ENCODE data around the gene ECHS1. TPM values are rescaled to one million over a fixed set of nuclear protein-coding genes. Genes with fewer than 3 reads are reported as not detected.
"Not testable (repeated sequence)": the region's sequence is repeated elsewhere in the genome, so short reads cannot be mapped to it uniquely, and the experiment has no call there.

Gene ECHS1
- total RNA-seq, 3 donors from 2014 or later = 53.1 to 55.6 (median 53.9) TPM

DNA sequence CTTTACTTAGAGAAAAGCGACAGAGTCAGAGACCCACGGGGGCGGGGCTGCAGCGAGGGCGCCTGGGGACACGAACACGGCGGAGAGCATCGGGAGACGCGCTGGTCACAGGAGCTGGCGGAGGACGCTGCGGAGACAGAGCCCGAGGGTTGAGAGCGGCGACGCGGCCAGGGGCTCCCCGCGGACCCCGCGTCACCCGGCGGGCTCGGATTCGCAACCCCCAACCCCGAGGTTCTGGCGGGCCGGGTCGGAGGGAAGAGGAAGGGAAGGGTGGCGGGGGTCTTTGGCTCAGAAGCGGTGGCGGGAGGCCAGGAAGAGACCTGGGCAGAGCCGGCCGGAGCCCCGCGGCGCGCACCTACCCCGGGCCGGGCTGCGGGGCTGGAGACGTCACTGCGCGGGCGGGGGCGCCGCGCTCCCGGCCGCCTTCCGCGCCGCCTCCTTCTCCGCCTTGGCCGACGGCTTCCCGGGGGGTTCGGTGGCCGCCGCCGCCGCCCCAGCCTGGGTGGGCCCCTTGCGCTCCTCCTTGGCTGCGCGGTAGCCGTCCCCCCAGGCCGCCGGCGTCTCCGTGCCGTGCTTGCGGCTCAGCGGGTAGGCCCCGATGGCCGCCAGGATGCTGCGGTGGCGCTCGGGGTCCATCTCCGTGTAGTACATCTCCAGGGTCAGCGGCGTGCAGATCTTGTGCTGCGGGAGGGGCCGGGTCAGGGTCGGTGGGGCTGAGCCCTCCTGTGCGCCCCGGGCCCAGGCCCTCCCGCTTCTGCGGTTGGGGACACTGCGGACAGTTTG is 47.5 kb downstream of the ECHS1 start:
- Mint-ChIP-seq H3K36me3 (ENCODE audit: insufficient read depth) (no peaks in the 10 kb centered on the region), H3K4me3 (peak overlapping the region; percentile 75), H3K4me1 (ENCODE audit: low read depth) (peaks cover 8% of the 10 kb centered on the region), H3K27me3 (ENCODE audit: low read depth) (peaks cover 37% of the 10 kb centered on the region), H3K9me3 (no peaks in the 10 kb centered on the region)
- ATAC-seq (peak in 1 of 2 donors; percentile 40), DNase-seq (no peak)

DNA sequence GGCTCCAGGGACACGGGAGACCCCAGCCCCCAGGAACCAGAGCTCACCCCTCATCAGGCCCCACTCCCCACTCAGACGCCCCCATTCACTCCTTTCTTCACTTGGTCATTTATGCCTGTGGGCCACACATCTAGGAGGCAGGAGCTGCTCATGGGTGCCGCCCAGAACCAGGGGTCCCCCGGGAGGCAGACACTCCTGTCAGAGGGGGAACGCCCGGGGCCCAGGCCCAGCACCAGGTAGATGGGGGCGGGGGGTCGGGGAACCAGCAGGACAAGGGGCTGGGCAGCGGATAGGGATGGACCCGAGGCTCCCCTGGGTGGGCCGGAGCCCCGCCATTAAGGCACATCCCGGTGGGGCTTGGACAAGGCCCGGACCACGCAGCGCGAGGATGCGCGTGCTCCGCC is 48.3 kb downstream of the ECHS1 start:
- ATAC-seq (no peak), DNase-seq (no peak)
- no peaks in the 10 kb centered on the region for H3K9me3 Mint-ChIP-seq
- H3K36me3 Mint-ChIP-seq (ENCODE audit: insufficient read depth) = no peaks in the 10 kb centered on the region
- peaks cover 39% of the 10 kb centered on the region for H3K27me3 Mint-ChIP-seq (ENCODE audit: low read depth)
- H3K4me1 Mint-ChIP-seq (ENCODE audit: low read depth) = peaks cover 8% of the 10 kb centered on the region
- H3K4me3 Mint-ChIP-seq = no peak overlapping the region

DNA sequence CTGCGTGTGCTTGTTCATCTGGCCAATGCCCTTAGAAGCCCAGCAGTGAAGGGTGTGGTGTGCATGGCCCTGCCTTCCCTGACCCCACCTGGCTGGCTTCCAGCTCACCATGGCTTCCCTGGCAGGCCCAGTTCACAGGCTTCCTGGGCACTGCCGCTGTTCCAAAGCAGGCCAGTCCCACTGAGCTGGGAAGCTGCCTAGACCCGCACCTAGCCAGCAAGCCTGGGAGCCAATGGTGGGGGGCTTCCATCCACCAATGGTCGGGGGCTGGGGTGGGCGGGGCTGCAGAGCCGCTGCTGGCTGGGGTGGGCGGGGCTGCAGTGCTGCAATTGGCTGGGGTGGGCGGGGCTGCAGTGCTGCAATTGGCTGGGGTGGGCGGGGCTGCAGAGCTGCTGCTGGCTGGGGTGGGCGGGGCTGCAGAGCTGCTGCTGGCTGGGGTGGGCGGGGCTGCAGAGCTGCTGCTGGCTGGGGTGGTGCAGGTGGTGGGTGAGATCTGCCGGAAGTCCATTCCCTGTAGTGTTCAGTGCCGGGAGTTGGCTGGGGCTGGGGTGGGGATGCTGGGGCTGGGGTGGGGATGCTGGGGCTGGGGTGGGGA is 48.9 kb downstream of the ECHS1 start:
- Mint-ChIP-seq H3K4me3 (no peak overlapping the region), H3K27me3 (ENCODE audit: low read depth) (peaks cover 39% of the 10 kb centered on the region), H3K9me3 (no peaks in the 10 kb centered on the region), H3K4me1 (ENCODE audit: low read depth) (peaks cover 7% of the 10 kb centered on the region), H3K36me3 (ENCODE audit: insufficient read depth) (no peaks in the 10 kb centered on the region)
- DNase-seq (peak; percentile 51), ATAC-seq (peak; percentile 62 to 70)

DNA sequence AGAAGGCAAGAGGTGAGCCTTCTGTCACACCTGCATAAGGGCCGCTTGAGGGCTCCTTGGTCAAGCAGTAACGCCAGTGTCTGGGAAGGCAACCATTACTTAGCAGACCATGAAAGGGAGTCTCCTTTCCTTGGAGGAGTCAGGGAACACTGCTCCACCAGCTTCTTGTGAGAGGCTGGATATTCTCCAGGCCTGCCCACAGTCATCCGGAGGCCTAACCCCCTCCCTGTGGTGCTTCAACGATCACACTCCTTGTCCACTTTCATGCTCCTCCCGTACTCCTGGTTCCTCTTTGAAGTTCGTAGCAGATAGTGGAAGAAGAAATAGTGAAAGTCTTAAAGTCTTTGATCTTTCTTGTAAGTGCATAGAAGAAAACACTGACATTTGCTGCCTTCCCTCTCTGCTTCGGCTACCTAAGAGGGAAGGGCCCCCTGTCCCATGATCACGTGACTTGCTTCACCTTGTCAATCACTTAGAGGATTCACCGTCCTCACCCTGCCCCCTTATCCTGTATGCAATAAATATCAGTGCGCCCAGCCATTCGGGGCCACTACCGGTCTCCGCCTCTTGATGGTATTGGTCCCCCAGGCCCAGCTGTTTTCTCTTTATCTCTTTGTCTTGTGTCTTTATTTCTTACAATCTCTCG is 51.0 kb downstream of the ECHS1 start:
- peaks cover 26% of the 10 kb centered on the region for H3K27me3 Mint-ChIP-seq (ENCODE audit: low read depth)
- not testable (repeated sequence) for H3K36me3 Mint-ChIP-seq (ENCODE audit: insufficient read depth); H3K4me3 Mint-ChIP-seq; ATAC-seq; H3K4me1 Mint-ChIP-seq (ENCODE audit: low read depth); DNase-seq; H3K9me3 Mint-ChIP-seq

DNA sequence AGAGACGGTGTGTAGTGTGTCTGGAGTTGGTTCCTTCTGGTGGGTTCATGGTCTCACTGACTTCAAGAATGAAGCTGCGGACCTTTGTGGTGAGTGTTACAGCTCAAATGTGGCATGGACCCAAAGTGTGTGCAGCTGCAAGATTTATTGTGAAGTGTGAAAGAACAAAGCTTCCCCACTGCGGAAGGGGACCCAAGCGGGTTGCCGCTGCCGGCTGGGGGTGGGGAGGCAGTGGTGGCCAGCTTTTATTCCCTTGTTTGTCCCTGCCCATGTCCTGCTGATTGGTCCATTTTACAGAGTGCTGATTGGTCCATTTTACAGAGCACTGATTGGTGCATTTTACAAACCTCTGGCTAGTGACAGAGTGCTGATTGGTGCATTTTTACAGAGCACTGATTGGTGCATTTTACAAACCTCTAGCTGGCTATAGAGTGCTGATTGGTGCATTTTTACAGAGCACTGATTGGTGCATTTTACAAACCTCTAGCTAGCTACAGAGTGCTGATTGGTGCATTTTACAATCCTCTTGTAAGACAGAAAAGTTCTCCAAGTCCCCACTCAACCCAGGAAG is 52.2 kb downstream of the ECHS1 start:
- not testable (repeated sequence) for H3K9me3 Mint-ChIP-seq; ATAC-seq; H3K36me3 Mint-ChIP-seq (ENCODE audit: insufficient read depth); H3K4me1 Mint-ChIP-seq (ENCODE audit: low read depth); H3K4me3 Mint-ChIP-seq; DNase-seq
- peaks cover 16% of the 10 kb centered on the region for H3K27me3 Mint-ChIP-seq (ENCODE audit: low read depth)

DNA sequence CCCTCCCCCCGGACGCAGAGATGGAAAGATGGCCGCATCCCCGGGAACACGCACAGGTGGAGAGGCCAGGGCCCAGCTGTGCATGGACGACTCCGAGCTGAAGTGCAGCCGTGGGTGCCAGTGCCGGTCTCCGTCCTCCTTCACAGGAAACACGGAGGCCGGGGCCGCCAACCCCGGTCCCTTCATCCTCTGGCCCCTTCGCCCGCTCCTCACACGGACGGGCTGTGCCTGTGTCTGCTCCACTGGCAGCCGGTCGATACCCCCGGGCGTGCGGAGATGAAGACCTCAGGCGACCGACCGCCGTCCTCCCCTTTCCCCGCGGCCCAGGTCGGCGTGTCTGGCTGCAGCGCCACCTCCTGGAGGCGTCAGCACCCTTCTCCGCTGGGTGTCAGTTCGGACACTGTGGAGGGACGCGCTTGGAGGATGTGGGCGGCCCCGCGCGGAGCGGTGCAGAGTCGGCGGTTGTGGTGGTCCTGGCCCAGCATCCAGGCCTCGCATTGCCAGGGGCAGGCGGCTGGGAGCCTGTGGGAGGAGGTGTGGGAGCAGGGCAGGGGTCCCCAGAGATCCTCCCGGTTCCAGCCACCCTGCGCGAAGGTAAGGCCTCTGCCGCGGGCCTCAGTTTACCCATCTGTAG is 54.5 kb downstream of the ECHS1 start:
- Mint-ChIP-seq H3K36me3 (ENCODE audit: insufficient read depth) (no peaks in the 10 kb centered on the region), H3K27me3 (ENCODE audit: low read depth) (peaks cover 14% of the 10 kb centered on the region), H3K9me3 (no peaks in the 10 kb centered on the region), H3K4me3 (peak overlapping the region; percentile 64), H3K4me1 (ENCODE audit: low read depth) (peaks cover 6% of the 10 kb centered on the region)
- peak; percentile 86 to 88 for ATAC-seq
- peak; percentile 58 for DNase-seq

DNA sequence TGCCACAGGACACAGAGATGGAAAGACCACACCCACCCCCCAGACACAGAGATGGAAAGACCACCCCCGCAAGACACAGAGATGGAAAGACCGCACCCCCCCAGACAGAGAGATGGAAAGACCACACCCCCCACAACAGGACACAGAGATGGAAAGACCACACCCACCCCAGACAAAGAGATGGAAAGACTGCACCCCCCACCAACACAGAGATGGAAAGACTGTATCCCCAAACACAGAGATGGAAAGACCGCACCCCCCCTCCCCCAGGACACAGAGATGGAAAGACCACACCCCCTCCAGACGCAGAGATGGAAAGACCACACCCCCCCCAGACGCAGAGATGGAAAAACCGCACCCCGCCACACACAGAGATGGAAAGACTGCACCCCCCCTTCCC is 56.4 kb downstream of the ECHS1 start:
- Mint-ChIP-seq H3K36me3 (ENCODE audit: insufficient read depth) (peaks cover 4% of the 10 kb centered on the region), H3K27me3 (ENCODE audit: low read depth) (peaks cover 12% of the 10 kb centered on the region), H3K4me1 (ENCODE audit: low read depth) (peaks cover 6% of the 10 kb centered on the region), H3K9me3 (no peaks in the 10 kb centered on the region), H3K4me3 (no peak overlapping the region)
- DNase-seq (no peak), ATAC-seq (no peak)

DNA sequence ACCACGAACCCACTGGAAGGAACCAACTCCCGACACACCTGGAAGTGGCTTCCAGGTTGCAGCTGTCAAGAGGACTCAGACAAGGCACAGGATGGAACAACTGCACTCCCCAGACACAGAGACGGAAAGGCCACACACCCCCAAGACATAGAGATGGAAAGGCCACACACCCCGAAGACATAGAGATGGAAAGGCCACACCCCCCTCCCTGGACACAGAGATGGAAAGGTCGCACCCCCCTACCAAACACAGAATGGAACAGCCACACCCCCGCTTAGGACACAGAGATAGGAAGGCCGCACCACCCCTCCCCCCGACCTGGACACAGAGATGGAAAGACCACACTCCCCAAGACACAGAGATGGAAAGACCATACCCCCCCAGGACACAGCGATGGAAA is 56.9 kb downstream of the ECHS1 start:
- DNase-seq (no peak), ATAC-seq (no peak)
- Mint-ChIP-seq H3K9me3 (no peaks in the 10 kb centered on the region), H3K27me3 (ENCODE audit: low read depth) (peaks cover 12% of the 10 kb centered on the region), H3K4me3 (no peak overlapping the region), H3K36me3 (ENCODE audit: insufficient read depth) (peaks cover 4% of the 10 kb centered on the region), H3K4me1 (ENCODE audit: low read depth) (peaks cover 6% of the 10 kb centered on the region)

DNA sequence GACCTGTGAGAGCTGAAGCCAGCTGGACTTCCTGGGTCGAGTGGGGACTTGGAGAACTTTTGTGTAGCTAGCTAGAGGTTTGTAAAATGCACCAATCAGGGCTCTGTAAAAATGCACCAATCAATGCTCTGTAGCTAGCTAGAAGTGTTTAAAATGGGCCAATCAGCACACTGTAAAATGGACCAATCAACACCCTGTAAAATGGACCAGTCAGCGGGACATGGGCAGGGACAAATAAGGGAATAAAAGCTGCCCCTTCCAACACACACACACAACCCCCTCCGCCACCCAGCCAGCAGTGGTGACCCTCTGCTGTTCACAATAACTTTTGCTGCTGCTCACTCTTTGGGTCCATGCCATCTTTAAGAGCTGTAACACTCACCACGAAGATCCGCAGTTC is 57.3 kb downstream of the ECHS1 start:
- H3K4me1 Mint-ChIP-seq (ENCODE audit: low read depth) = peaks cover 6% of the 10 kb centered on the region
- ATAC-seq (no peak), DNase-seq (no peak)
- H3K9me3 Mint-ChIP-seq = no peaks in the 10 kb centered on the region
- peaks cover 4% of the 10 kb centered on the region for H3K36me3 Mint-ChIP-seq (ENCODE audit: insufficient read depth)
- H3K4me3 Mint-ChIP-seq = no peak overlapping the region
- peaks cover 12% of the 10 kb centered on the region for H3K27me3 Mint-ChIP-seq (ENCODE audit: low read depth)

DNA sequence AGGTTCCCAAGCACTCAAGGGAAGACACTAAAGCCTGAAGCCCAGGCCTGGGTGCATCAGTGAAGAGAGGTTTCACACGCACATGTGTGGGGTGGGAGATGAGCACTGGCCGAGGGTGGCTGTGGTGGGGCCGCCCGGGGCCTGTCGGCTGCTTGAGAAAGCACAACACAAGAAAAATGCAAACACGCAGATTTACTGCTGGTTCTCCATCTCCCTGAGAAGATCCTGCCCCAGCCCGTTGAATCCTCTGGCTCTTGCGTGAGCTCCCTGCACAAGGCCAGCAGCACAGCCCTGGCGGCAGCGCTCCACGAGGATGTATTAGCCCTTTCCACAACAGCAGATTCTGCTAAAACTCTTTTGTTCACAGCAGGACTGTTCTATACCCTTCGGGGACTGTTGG is 58.2 kb downstream of the ECHS1 start:
- peaks cover 6% of the 10 kb centered on the region for H3K4me1 Mint-ChIP-seq (ENCODE audit: low read depth)
- peaks cover 8% of the 10 kb centered on the region for H3K36me3 Mint-ChIP-seq (ENCODE audit: insufficient read depth)
- ATAC-seq (no peak), DNase-seq (no peak)
- H3K9me3 Mint-ChIP-seq = no peaks in the 10 kb centered on the region
- H3K27me3 Mint-ChIP-seq (ENCODE audit: low read depth) = peaks cover 7% of the 10 kb centered on the region
- H3K4me3 Mint-ChIP-seq = no peak overlapping the region

DNA sequence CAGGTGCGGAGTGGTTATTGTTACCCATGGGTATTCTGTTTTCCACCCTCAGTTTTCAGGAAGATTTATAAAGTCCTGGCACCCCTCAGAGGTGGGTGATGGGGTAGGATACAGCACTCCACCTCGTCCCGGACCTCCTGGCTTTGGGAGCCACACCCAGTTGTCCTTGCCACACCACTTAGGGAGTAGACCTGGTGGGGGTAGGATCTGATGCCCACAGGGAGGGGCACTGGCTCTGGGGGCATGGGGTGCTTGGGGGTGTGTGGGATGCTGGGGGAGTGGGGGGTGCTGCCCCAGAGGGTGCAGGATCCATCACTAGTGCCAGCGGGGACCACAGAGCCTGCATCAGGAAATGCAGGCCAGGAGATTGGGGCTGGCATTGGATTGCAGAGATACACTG is 60.0 kb downstream of the ECHS1 start:
- DNase-seq (no peak), ATAC-seq (no peak)
- no peak overlapping the region for H3K4me3 Mint-ChIP-seq
- H3K9me3 Mint-ChIP-seq = no peaks in the 10 kb centered on the region
- H3K27me3 Mint-ChIP-seq (ENCODE audit: low read depth) = no peaks in the 10 kb centered on the region
- no peaks in the 10 kb centered on the region for H3K4me1 Mint-ChIP-seq (ENCODE audit: low read depth)
- peaks cover 8% of the 10 kb centered on the region for H3K36me3 Mint-ChIP-seq (ENCODE audit: insufficient read depth)

DNA sequence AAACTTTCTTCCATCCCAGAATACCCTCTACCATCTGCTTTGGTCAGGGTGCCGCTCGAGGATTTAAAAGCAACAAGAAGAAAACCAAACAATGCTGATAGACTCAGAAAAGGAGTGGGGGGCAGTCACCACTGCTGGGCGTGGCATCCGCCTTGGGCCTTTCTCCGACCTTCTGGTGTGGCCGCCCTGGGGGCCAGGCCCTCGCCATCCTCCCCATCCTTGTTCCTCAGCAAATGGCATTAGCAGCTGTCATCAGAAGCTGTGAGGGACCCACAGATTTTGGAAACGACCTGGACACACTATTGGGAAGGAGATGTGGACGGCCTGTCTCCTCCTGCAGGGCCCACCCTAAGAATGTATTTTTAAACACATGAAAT is 60.4 kb downstream of the ECHS1 start:
- H3K36me3 Mint-ChIP-seq (ENCODE audit: insufficient read depth) = peaks cover 8% of the 10 kb centered on the region
- peaks cover 1% of the 10 kb centered on the region for H3K4me1 Mint-ChIP-seq (ENCODE audit: low read depth)
- H3K4me3 Mint-ChIP-seq = no peak overlapping the region
- H3K27me3 Mint-ChIP-seq (ENCODE audit: low read depth) = no peaks in the 10 kb centered on the region
- no peaks in the 10 kb centered on the region for H3K9me3 Mint-ChIP-seq
- ATAC-seq (no peak), DNase-seq (no peak)
